Measurements from ENCODE around the gene TMEM256. TPM values are rescaled to one million over a fixed set of nuclear protein-coding genes. Genes with fewer than 3 reads are reported as not detected.

Gene TMEM256
- total RNA-seq, 2 experiments from 2014 or later = 55.8 to 60.6 TPM

- CTCF ChIA-PET = interaction anchor here (1.2 kb wide), 1 partner anchor 75 kb away, joined by 4 read pairs; no protein-coding TSS in a partner anchor
- Mint-ChIP-seq H3K4me3 (no peak overlapping the region), H3K27me3 (no peaks in the 10 kb centered on the region), H3K4me1 (ENCODE audit: low read depth) (peaks cover 2% of the 10 kb centered on the region), H3K9me3 (no peaks in the 10 kb centered on the region), H3K36me3 (ENCODE audit: low read depth) (no peaks in the 10 kb centered on the region), H3K27ac (no peak overlapping the region)
- no peak for TF ChIP-seq CTCF (IDR thresholded peaks at IDR 0.05)
- intact Hi-C loops (cut with micrococcal nuclease) = no loop called here
- no peak for ATAC-seq
- POLR2A ChIA-PET = interaction anchor here (1.5 to 1.9 kb wide), 2 partner anchors 53 to 256 kb away, joined by 4 to 7 read pairs; partner anchors contain the start of genes POLR2A and TP53
- no peak for DNase-seq
Measured at GRCh38 chr17:7431231-7431630, 27.3 kb upstream of the TMEM256 start.

- POLR2A ChIA-PET = interaction anchor here (1.9 kb wide), 1 partner anchor 257 kb away, joined by 4 read pairs; the partner anchor contains the start of gene TP53
- Mint-ChIP-seq H3K27me3 (no peaks in the 10 kb centered on the region), H3K4me1 (ENCODE audit: low read depth) (no peaks in the 10 kb centered on the region), H3K36me3 (ENCODE audit: low read depth) (no peaks in the 10 kb centered on the region), H3K9me3 (no peaks in the 10 kb centered on the region), H3K27ac (no peak overlapping the region), H3K4me3 (no peak overlapping the region)
- DNase-seq = no peak
- CTCF ChIA-PET = no interaction called here
- intact Hi-C loops (cut with micrococcal nuclease) = no loop called here
- no peak for TF ChIP-seq CTCF (IDR thresholded peaks at IDR 0.05)
- no peak for ATAC-seq
Measured at GRCh38 chr17:7429722-7430121, 25.8 kb upstream of the TMEM256 start.

- intact Hi-C loops (cut with micrococcal nuclease) = no loop called here
- DNase-seq (no peak), ATAC-seq (no peak)
- H3K4me3 Mint-ChIP-seq = no peak within 1 kb of the TSS
- H3K36me3 Mint-ChIP-seq (ENCODE audit: low read depth) = no peaks in the 10 kb centered on the region
- no peaks in the 10 kb centered on the region for H3K9me3 Mint-ChIP-seq
- no peaks in the 10 kb centered on the region for H3K27me3 Mint-ChIP-seq
- TF ChIP-seq CTCF (IDR thresholded peaks at IDR 0.05) = no peak
- no peak within 1 kb of the TSS for H3K27ac Mint-ChIP-seq
- CTCF ChIA-PET = no interaction called here
- H3K4me1 Mint-ChIP-seq (ENCODE audit: low read depth) = no peaks in the 10 kb centered on the region
- POLR2A ChIA-PET = no interaction called here
Measured at GRCh38 chr17:7428557-7428956, 24.7 kb upstream of the TMEM256 start, which contains the start of gene SPEM3. SPEM3 (plus strand) TSS chr17:7428857; CDS start chr17:7428903, 46 bp downstream.

GRCh38 chr17:7427549-7427948 is 23.7 kb upstream of the TMEM256 start:
- DNase-seq = no peak
- no peak overlapping the region for H3K4me3 Mint-ChIP-seq
- CTCF ChIA-PET = interaction anchor here (1.0 kb wide), 1 partner anchor 71 kb away, joined by 4 read pairs; no protein-coding TSS in a partner anchor

More at GRCh38 chr17:7427549-7427948, 23.7 kb upstream of the TMEM256 start:
- no peak overlapping the region for H3K27ac Mint-ChIP-seq
- intact Hi-C loops (cut with micrococcal nuclease) = no loop called here
- no peaks in the 10 kb centered on the region for H3K27me3 Mint-ChIP-seq
- TF ChIP-seq CTCF (IDR thresholded peaks at IDR 0.05) = no peak
- no peaks in the 10 kb centered on the region for H3K9me3 Mint-ChIP-seq
- POLR2A ChIA-PET = no interaction called here
- ATAC-seq = no peak
- no peaks in the 10 kb centered on the region for H3K36me3 Mint-ChIP-seq (ENCODE audit: low read depth)
- no peaks in the 10 kb centered on the region for H3K4me1 Mint-ChIP-seq (ENCODE audit: low read depth)
